BJ (cell line): ENCODE data around the gene HDLBP. TPM values are rescaled to one million over a fixed set of nuclear protein-coding genes. Genes with fewer than 3 reads are reported as not detected.

ENCODE experiments used
- CTCF ChIA-PET: fragments of 350-600 bp; formaldehyde crosslinking; extraction: SDS; loops from one replicate; lab custom pipeline; 2021; ENCODE audit warnings: antibody characterized with exemption, inconsistent platforms; lab: Yijun Ruan, JAX
- POLR2A ChIA-PET: fragments of 300-600 bp; sonication (Branson Sonifier 250); formaldehyde crosslinking; extraction: SDS; loops from one replicate; lab custom pipeline; 2021; ENCODE audit warnings: antibody characterized with exemption; lab: Charles Lee
- DNase-seq: peaks from one replicate; pipeline ENCODE4 v3.0.0-alpha.2; 2011; ENCODE audit warnings: low read depth
- H3K27me3 ChIP-seq: 2 replicates; pipeline ENCODE4 v1.6.0; 2011; ENCODE audit warnings: low read length; ENCODE audit not compliant: control insufficient read depth, insufficient read depth
- H3K36me3 ChIP-seq: 2 replicates; pipeline ENCODE4 v1.5.1; 2011; ENCODE audit warnings: low read length; ENCODE audit not compliant: control insufficient read depth, insufficient read depth
- H3K4me3 ChIP-seq: 2 replicates; pipeline ENCODE4 v1.5.1; 2011; ENCODE audit warnings: low read depth, mild to moderate bottlenecking, control low read depth, low read length
- CTCF ChIP-seq: IDR thresholded peaks from 2 replicates; pipeline ENCODE4 v1.5.1; 2011; ENCODE audit warnings: low read depth, mild to moderate bottlenecking, control low read depth, inconsistent platforms, low read length, moderate library complexity; ENCODE audit not compliant: insufficient read depth
- polyA plus RNA-seq: library from polyadenylated mRNA; depleted of rRNA; stranded (reverse); fragments of >200 nt; gene quantifications from 2 replicates; pipeline ENCODE4 v1.2.3, GENCODE V29; 2011

Gene HDLBP
- polyA plus RNA-seq, 1 experiment = 948 TPM

- H3K36me3 ChIP-seq = peaks cover 23% of the 10 kb centered on the region
These were observed 36.8 kb upstream of the HDLBP start for GRCh38 chr2:241352227-241352626.

DNA sequence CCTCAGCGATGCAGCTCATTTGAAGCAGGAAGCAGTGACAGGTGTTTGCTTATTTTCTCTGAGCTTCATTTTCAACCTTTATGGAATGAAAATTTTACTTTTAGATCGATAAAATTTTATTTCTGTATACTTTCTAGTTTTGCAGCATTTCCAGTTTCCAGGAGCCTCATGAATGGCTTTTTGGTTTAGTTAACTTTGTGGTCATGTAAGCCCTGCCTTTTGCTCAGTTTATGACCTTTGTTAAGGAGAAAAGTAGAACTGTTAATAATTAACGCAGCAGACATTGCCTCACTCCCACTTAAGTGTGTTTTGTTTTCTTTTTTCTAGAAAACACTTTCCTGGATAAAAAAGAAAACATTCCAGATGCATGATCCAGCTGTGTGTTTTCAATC lies 36.2 kb upstream of the HDLBP start:
- ChIA-PET CTCF (interaction anchor here (1.3 kb wide), 1 partner anchor 13 kb away, joined by 4 read pairs; no protein-coding TSS in a partner anchor), POLR2A (no interaction called here)
- TF ChIP-seq CTCF = no peak
- Histone ChIP-seq H3K27me3 (no peaks in the 10 kb centered on the region), H3K4me3 (no peak overlapping the region), H3K36me3 (peaks cover 27% of the 10 kb centered on the region)
- no peak for DNase-seq

More at GRCh38 chr2:241352227-241352626, 36.8 kb upstream of the HDLBP start:
- CTCF ChIA-PET = no interaction called here
- POLR2A ChIA-PET = no interaction called here
- TF ChIP-seq CTCF = no peak
- H3K27me3 ChIP-seq = no peaks in the 10 kb centered on the region
- no peak for DNase-seq
- no peak overlapping the region for H3K4me3 ChIP-seq

GRCh38 chr2:241350878-241351639 lies 35.6 kb upstream of the HDLBP start:
- POLR2A ChIA-PET = no interaction called here
- CTCF ChIA-PET = interaction anchor here (1.3 kb wide), 1 partner anchor 14 kb away, joined by 4 read pairs; no protein-coding TSS in a partner anchor
- no peak for TF ChIP-seq CTCF

GRCh38 chr2:241350530-241350877 lies 35.0 kb upstream of the HDLBP start:
- no peak overlapping the region for H3K4me3 ChIP-seq
- ChIA-PET CTCF (interaction anchor here (1.3 kb wide), 1 partner anchor 14 kb away, joined by 4 read pairs; no protein-coding TSS in a partner anchor), POLR2A (no interaction called here)
- no peak for TF ChIP-seq CTCF
- no peak for DNase-seq
- H3K36me3 ChIP-seq = peaks cover 33% of the 10 kb centered on the region
- H3K27me3 ChIP-seq = no peaks in the 10 kb centered on the region

More at GRCh38 chr2:241350878-241351639, 35.6 kb upstream of the HDLBP start:
- no peak overlapping the region for H3K4me3 ChIP-seq
- H3K27me3 ChIP-seq = no peaks in the 10 kb centered on the region
- peaks cover 29% of the 10 kb centered on the region for H3K36me3 ChIP-seq
- DNase-seq = no peak

DNA sequence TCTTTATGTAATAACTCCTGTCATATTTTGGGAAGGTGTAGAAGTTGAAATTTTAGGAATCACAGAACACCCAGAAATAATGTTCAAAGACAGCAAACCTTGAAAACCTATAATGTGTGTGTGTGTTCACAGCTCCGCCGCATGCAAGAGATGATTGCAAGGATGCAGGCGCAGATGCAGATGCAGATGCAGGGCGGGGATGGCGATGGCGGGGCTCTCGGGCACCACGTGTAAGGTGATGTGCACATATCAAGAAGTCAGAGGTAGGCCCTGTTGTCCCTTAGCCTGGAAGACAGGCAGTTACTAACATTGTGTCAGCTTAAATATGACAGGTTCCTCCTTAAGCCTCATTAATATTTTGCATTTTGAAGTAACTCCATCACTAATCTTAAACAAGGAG lies 34.5 kb upstream of the HDLBP start:
- CTCF ChIA-PET = no interaction called here
- Histone ChIP-seq H3K4me3 (no peak overlapping the region), H3K27me3 (no peaks in the 10 kb centered on the region), H3K36me3 (peaks cover 35% of the 10 kb centered on the region)
- no peak for DNase-seq
- POLR2A ChIA-PET = no interaction called here
- no peak for TF ChIP-seq CTCF
